Endothelial cell of umbilical vein (primary cell): ENCODE results near the gene ASB2. TPM values are rescaled to one million over a fixed set of nuclear protein-coding genes. Genes with fewer than 3 reads are reported as not detected.

Experiments used
- BruUV-seq: library from RNA; stranded (reverse); fragments of 400-500 nt; replicated peaks from 2 replicates; lab custom pipeline; 2021; lab: Mats Ljungman, UMichigan
- CTCF ChIA-PET: fragments of 300-600, 350-600 bp; sonication (Branson Sonifier 250); formaldehyde crosslinking; loops from one replicate; lab custom pipeline; 2021; ENCODE audit warnings: antibody characterized with exemption, inconsistent platforms; lab: Charles Lee
- POLR2A ChIA-PET: fragments of 300-600, 350-600 bp; sonication (Branson Sonifier 250); formaldehyde crosslinking; loops from one replicate; lab custom pipeline; 2021; ENCODE audit warnings: antibody characterized with exemption, inconsistent platforms; lab: Charles Lee
- DNase-seq: peaks from one replicate; pipeline ENCODE4 v3.0.0-alpha.2; 2011; ENCODE audit warnings: low read depth, low spot score
- FAIRE-seq: peaks from 2 replicates; lab custom pipeline; 2011; peaks lifted over from hg19 to GRCh38; lab: Jason Lieb, UNC
- H2AFZ ChIP-seq: 2 replicates; pipeline ENCODE4 v1.6.0; 2012; ENCODE audit warnings: low read depth, low read length, control low read depth, inconsistent platforms
- H3K27ac ChIP-seq: 2 replicates; pipeline ENCODE4 v1.5.1; 2011; ENCODE audit warnings: low read depth, mild to moderate bottlenecking, control low read depth, low read length, moderate library complexity; ENCODE audit not compliant: insufficient read depth
- H3K27me3 ChIP-seq, 2 experiments: 2 replicates each; pipeline versions ENCODE4 v1.6.0 to v1.6.1; 2011; ENCODE audit warnings: low read length in 2 of 2, mixed read lengths in 1 of 2; ENCODE audit not compliant: control insufficient read depth in 2 of 2, insufficient read depth in 2 of 2
- H3K36me3 ChIP-seq, 2 experiments: 2 replicates in 1 of 2; 3 replicates in 1 of 2; pipeline ENCODE4 v1.5.1; 2011; ENCODE audit warnings: low read length in 2 of 2, mild to moderate bottlenecking in 1 of 2, moderate library complexity in 1 of 2; ENCODE audit not compliant: control insufficient read depth in 2 of 2, insufficient read depth in 2 of 2; ENCODE audit errors: extremely low read depth in 1 of 2
- H3K4me1 ChIP-seq: 3 replicates; pipeline ENCODE4 v1.5.1; 2011; ENCODE audit warnings: mild to moderate bottlenecking, low read length; ENCODE audit not compliant: control insufficient read depth, insufficient read depth; ENCODE audit errors: extremely low read depth
- H3K4me2 ChIP-seq: 2 replicates; pipeline ENCODE4 v1.6.1; 2011; ENCODE audit warnings: low read length, control low read depth, mixed read lengths; ENCODE audit not compliant: insufficient read depth
- H3K4me3 ChIP-seq, 3 experiments: fragments of 200-600 bp in 1 of 3; sonication (generic), shearing (Covaris generic) in 1 of 3; replicated peaks in 1 of 3; 2 replicates each; pipeline ENCODE4 v1.5.1; 2011 to 2016; ENCODE audit warnings: control low read depth in 3 of 3, low read length in 3 of 3, mild to moderate bottlenecking in 2 of 3, inconsistent platforms in 1 of 3, low read depth in 1 of 3, moderate library complexity in 1 of 3; ENCODE audit not compliant: insufficient read depth in 1 of 3
- H3K79me2 ChIP-seq: 2 replicates; pipeline ENCODE4 v1.6.0; 2012; ENCODE audit warnings: low read length, inconsistent platforms; ENCODE audit not compliant: control insufficient read depth, insufficient read depth
- H3K9ac ChIP-seq: replicated peaks from 2 replicates; pipeline ENCODE3; 2011; ENCODE audit warnings: low read length, control low read depth; ENCODE audit not compliant: insufficient read depth; ENCODE audit errors: extremely low read depth
- H3K9me1 ChIP-seq: replicated peaks from 3 replicates; pipeline ENCODE4 v1.6.0; 2011; ENCODE audit warnings: mild to moderate bottlenecking, low read length; ENCODE audit not compliant: control insufficient read depth, insufficient read depth; ENCODE audit errors: extremely low read depth
- H3K9me3 ChIP-seq: replicated peaks from 2 replicates; pipeline ENCODE4 v1.5.1; 2012; ENCODE audit warnings: low read length, inconsistent platforms; ENCODE audit not compliant: control insufficient read depth, insufficient read depth
- H4K20me1 ChIP-seq: replicated peaks from 2 replicates; pipeline ENCODE3; 2011; ENCODE audit warnings: mild to moderate bottlenecking, low read length; ENCODE audit not compliant: control insufficient read depth, insufficient read depth; ENCODE audit errors: extremely low read depth
- EZH2 ChIP-seq: IDR thresholded peaks from 2 replicates; pipeline ENCODE4 v1.6.1; 2012; ENCODE audit warnings: borderline replicate concordance, low read depth, mild to moderate bottlenecking, moderate library complexity, low read length, inconsistent platforms; ENCODE audit not compliant: severe bottlenecking
- FOS ChIP-seq: IDR thresholded peaks from 2 replicates; pipeline ENCODE4 v1.6.1; 2011; ENCODE audit warnings: mild to moderate bottlenecking, low read length, moderate library complexity, borderline replicate concordance; ENCODE audit not compliant: insufficient read depth
- GATA2 ChIP-seq: IDR thresholded peaks from 2 replicates; pipeline ENCODE4 v1.7.0; 2011; ENCODE audit warnings: low read depth, mild to moderate bottlenecking, moderate library complexity, mixed read lengths, low read length; ENCODE audit not compliant: insufficient read length, insufficient read depth
- JUN ChIP-seq: IDR thresholded peaks from 2 replicates; pipeline ENCODE4 v1.6.1; 2011; ENCODE audit warnings: borderline replicate concordance, low read depth; ENCODE audit not compliant: insufficient read length, insufficient read depth
- MYC ChIP-seq: IDR thresholded peaks from one replicate; pipeline ENCODE4 v1.6.1; 2011; ENCODE audit warnings: mild to moderate bottlenecking, low read depth, low read length
- POLR2A ChIP-seq: IDR thresholded peaks from 2 replicates; pipeline ENCODE4 v1.6.1; 2012; ENCODE audit warnings: low read depth, mild to moderate bottlenecking, control low read depth, low read length
- POLR2AphosphoS5 ChIP-seq: IDR thresholded peaks from 2 replicates; pipeline ENCODE4 v1.6.1; 2012; ENCODE audit warnings: low read depth, mild to moderate bottlenecking, control low read depth, low read length, moderate library complexity; ENCODE audit not compliant: insufficient read depth
- dilution Hi-C: fragments of 300-500 bp; cut with MboI; formaldehyde crosslinking; loops from one replicate; pipeline ENCODE4 v1.15.0; 2019; ENCODE audit warnings: low sequenced_read_pairs; ENCODE audit not compliant: extremely low pct_ligation_motif_present
- intact Hi-C: fragments of 100-400 bp; cut with micrococcal nuclease; formaldehyde crosslinking; loops from one replicate; pipeline ENCODE4 v1.10.0; 2022
- polyA plus RNA-seq, 4 experiments: library from polyadenylated mRNA; depleted of rRNA in 3 of 4; stranded (reverse) in 3 of 4; unstranded in 1 of 4; fragments of >200 nt; gene quantifications; 2 replicates each; pipeline versions ENCODE4 v1.2.1 to v1.2.3, GENCODE V29; 2011 to 2012; ENCODE audit warnings: missing spikeins in 1 of 4
- total RNA-seq: library from RNA; stranded (reverse); gene quantifications from 2 replicates; pipeline ENCODE4 v1.2.3, GENCODE V29; 2021
- TF ChIP-seq, protein P1 (sequence below): IDR thresholded peaks from 2 replicates; pipeline ENCODE4 v1.6.1; 2011; ENCODE audit not compliant: insufficient read depth, insufficient read length
- TF ChIP-seq, protein P2 (sequence below), 2 donors: IDR thresholded peaks; 1 replicate in 1 of 2; 2 replicates in 1 of 2; pipeline ENCODE4 v1.5.1; 2011; ENCODE audit warnings: low read length in 2 of 2, mild to moderate bottlenecking in 2 of 2, moderate library complexity in 2 of 2, control low read depth in 1 of 2, inconsistent platforms in 1 of 2, low read depth in 1 of 2; ENCODE audit not compliant: insufficient read depth in 1 of 2; ENCODE audit errors: extremely low read depth in 1 of 2

ASB2 gene
- total and polyA plus RNA-seq, 2 donors (not counting 3 experiments of a cell fraction or from before 2014, with no cell fraction given), result not detected

DNA sequence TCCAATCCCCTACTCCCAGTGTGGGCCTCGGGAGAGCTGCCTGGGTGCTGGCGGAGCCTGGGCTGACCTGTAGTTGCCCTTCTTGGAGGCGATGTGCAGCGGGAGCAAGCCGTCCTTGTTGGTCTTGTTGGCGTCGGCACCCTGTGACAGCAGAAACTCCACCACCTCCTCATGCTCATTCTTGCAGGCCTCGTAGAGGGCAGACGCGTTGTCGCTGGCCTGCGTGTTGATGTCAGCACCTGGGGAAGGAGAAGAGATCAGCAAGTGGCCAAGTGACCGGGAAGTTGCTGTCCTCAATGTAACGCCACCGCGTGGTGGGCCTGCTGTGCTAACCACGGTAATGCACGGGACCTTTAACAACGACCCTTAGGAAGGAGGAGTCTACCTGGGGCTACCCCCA is 29.1 kb downstream of the ASB2 start:
- ChIA-PET CTCF (interaction anchor here (1.1 to 1.4 kb wide), 4 partner anchors 9 to 189 kb away, joined by 3 to 6 read pairs (median 4); no protein-coding TSS in a partner anchor), POLR2A (interaction anchor here (0.7 kb wide), 1 partner anchor 185 kb away, joined by 3 read pairs; no protein-coding TSS in a partner anchor)
- peaks cover 5% of the 10 kb centered on the region for H3K4me1 ChIP-seq
- no peak overlapping the region for H3K4me3 ChIP-seq
- TF ChIP-seq MYC (no peak), FOS (no peak), POLR2AphosphoS5 (no peak), JUN (no peak), EZH2 (no peak), POLR2A (no peak), GATA2 (no peak)
- TF ChIP-seq, protein P1, sequence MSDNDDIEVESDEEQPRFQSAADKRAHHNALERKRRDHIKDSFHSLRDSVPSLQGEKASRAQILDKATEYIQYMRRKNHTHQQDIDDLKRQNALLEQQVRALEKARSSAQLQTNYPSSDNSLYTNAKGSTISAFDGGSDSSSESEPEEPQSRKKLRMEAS, result no peak
- TF ChIP-seq, protein P2, sequence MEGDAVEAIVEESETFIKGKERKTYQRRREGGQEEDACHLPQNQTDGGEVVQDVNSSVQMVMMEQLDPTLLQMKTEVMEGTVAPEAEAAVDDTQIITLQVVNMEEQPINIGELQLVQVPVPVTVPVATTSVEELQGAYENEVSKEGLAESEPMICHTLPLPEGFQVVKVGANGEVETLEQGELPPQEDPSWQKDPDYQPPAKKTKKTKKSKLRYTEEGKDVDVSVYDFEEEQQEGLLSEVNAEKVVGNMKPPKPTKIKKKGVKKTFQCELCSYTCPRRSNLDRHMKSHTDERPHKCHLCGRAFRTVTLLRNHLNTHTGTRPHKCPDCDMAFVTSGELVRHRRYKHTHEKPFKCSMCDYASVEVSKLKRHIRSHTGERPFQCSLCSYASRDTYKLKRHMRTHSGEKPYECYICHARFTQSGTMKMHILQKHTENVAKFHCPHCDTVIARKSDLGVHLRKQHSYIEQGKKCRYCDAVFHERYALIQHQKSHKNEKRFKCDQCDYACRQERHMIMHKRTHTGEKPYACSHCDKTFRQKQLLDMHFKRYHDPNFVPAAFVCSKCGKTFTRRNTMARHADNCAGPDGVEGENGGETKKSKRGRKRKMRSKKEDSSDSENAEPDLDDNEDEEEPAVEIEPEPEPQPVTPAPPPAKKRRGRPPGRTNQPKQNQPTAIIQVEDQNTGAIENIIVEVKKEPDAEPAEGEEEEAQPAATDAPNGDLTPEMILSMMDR (IDR thresholded peaks at IDR 0.05; ENCODE audit: extremely low read depth in 1 of 2, insufficient read depth in 1 of 2, low read depth in 1 of 2, low read length in 2 of 2), result no peak
- no peak for DNase-seq
- no peaks in the 10 kb centered on the region for H3K36me3 ChIP-seq
- intact Hi-C loops (no loop called here), dilution Hi-C loops (no loop called here)
- H3K9ac ChIP-seq, result no peak overlapping the region
- peaks cover 0 to 1% of the 10 kb centered on the region in 2 experiments for H3K27me3 ChIP-seq
- H3K79me2 ChIP-seq, result no peaks in the 10 kb centered on the region
- FAIRE-seq, result no peak
- H3K27ac ChIP-seq, result no peak overlapping the region
- BruUV-seq, result no TSS peak
- H2AFZ ChIP-seq, result no peak overlapping the region
- H3K4me2 ChIP-seq, result no peak overlapping the region
- no peaks in the 10 kb centered on the region for H3K9me3 ChIP-seq
- no peaks in the 10 kb centered on the region for H3K9me1 ChIP-seq
- no peaks in the 10 kb centered on the region for H4K20me1 ChIP-seq
